ENCODE measurements around the gene PLAC1.

The PLAC1 gene, protein sequence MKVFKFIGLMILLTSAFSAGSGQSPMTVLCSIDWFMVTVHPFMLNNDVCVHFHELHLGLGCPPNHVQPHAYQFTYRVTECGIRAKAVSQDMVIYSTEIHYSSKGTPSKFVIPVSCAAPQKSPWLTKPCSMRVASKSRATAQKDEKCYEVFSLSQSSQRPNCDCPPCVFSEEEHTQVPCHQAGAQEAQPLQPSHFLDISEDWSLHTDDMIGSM

DNA sequence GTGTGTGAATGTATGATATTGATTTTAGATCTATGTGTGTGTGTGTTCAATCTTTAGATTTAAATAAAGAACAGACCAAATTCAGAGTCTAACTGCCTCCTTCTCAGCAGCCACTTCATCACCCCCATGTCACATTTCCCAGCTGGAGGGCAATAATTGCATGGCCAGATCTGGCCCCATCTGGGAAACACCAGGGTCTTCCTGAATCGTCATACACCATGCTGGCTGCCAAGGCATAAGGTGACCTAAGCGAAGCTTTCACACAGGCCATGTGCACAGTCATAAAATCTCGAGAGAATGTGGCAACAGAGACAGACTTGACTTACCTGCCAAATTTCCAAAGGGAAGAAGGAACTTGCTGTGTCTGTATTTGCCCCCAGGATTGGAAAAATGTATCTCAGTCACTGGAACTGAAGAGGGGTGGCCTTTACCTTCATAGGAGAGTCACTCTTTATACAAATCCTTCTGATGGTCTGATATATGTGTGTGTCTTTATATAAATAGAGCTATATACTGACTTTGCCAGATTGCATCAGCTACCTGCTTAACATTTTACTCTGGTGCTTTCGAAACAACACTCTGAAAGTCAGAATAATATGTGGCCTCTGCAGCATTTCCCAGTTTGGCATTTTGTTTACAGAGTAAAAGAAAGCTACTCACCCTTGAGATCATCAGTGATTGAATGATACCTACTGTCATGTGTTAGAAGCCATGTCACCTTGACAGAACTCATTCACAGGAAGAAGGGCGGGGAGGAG lies at the start of gene PLAC1:
PLAC1 (minus strand) TSS at position 470 of the 758 bp plus-strand sequence. CDS start 91,789 bp downstream, outside the sequence.
- no peak for DNase-seq

DNA sequence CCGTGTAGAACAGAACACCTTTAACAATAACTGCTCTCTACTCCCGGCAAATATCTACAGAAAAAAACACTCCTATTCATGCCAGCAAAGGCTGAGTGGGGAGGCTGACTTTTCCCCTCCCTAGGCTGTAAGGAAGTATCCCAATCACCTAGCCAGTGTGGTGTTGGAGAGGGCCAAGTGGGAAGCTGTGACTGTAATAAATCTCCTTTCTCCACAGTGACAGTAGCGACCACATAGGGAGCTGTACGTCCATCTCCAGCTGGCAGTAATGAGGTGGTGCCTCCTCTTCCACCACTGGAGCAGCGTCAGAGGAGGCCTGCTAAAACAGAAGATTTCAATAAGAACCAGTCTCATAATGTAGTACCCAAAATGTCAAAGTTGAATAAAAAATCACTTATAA lies 47.9 kb upstream of the PLAC1 start:
- DNase-seq: no peak

DNA sequence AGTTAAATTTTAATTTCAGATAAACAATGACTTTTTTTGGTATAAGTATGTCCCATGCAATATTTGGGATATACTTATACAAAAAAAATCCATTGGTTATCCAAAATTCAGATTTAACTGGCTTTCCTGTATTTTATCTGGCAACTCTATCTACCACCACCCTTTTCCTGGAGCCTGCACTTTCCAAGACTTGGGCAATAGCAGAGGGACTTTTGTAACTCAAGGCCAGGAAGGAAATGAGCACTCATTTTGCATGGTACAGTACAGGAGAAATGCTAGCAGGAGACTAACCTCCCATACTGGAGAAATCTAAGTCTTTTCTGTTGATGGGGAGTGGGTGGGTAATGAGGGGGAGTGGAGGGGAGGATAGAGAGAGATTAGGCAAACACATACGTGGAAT lies 37.7 kb upstream of the PLAC1 start:
- DNase-seq: no peak

DNA sequence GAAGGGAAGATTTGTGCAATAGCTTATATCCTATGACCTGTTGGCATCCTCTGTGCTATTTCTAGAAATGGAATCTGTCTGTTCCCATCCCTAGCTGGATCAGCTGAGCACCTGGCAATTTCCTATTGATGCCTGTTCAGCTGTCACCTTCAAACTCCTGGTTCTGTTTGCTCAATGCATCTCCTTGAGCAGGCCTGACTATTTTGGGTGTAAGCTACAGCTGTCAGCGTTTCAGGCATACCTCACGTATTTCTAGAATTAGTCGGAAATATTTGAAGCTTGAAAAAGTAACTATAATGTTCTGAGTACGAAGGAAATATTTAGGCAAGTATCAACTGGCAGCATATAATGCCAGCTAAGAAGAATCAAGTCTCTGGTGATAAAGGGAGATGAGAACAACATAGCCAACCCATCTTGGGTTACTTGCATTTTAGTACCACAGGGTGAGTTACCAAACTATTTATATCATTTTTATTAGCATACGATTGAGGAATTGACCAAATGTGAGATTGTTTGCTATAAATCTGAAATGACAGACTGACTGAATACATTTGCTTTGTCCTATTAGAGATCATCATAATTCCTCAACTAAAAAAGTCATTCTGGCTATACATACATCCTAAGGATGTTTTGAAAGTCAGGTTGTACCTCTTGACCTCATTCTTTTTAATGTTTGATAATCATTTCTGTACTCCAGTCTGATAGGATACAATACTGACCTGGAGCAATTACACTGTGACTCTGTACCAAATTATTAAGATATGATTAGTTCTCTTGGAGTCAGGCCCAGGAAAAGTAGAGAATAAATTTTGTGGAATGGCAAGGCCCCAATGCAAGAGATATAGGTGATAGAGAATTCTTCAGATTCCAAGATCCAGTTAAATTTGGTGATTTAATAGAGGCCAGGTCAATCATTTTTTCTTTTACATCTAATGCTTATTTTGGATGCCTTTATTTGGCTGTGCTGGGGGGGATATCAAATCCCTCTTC lies 36.4 kb upstream of the PLAC1 start:
- no peak for DNase-seq

DNA sequence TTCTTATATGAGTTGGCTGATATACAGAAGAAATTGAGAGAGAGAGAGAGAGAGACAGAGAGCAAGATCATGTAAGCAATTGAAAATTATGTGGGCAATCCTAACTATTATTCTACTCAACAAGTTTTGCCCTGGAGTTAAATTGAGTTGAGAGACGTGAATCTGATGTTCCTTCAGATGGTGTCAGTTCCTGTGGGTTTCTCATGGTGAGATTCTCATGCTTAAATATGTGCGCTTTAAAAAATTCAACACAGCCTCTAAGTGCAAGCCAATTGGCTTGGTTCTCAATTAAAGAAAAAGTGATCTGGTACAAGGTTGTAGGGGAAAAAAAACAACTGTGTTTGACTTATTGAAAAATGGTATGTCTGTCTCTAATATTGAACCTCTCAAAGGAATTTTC lies 35.4 kb upstream of the PLAC1 start:
- DNase-seq: no peak

DNA sequence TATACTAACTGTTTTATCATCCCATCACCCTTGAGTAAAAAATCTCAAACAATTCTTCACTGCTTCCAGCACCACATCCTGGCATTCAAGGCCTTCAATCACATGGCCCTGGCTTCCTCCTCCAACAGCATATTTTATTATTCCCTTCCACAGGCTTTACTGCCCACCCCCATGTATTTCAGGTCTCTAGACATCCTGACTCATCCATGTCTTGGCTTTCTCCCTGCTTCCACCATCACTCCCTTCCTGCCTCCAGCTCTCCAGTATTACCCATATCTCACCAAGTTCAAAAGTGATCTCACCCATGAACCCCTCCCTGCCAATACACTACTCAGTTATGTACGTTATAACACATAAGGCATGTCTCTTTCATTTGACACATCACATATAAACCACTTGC lies 34.7 kb upstream of the PLAC1 start:
- no peak for DNase-seq

DNA sequence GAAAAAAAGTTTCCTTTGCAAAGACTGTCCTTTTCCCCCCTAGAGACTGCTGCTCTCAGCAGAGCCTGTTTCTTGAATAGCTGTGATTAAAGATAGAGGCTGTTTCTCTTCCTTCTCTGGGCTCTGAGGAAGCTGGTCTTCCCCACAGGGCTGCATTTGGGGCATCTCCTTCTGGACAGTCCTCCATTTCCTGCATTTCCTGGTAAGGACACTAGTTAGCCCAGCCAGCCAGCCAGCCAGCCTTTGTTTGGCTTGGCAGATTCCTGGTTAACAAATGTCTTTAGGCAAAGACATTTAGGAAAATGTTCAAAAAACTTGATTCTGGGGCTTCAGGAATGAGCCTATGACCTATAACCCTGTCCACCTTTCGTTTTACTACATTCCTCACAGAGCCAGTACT lies 34.0 kb upstream of the PLAC1 start:
- no peak for DNase-seq

DNA sequence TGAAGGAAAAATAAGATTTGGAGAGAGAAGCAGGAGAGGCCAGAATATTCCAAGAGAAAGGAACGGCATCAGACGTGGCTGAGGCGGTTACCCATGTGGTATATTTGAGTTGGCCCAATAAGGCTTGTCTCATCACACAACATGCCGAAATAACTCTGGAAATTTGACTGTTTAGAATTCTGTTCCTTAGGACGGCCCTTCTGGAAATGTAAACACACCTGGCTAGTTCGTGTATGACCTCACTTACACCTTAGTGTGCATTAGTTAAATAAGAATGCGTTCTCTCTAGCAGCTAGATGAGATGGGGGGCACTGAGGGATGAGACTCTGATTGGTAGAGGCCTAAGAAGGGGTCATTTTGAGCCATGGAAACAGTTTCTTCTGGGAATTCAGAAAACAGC lies 33.2 kb upstream of the PLAC1 start:
- DNase-seq: no peak

DNA sequence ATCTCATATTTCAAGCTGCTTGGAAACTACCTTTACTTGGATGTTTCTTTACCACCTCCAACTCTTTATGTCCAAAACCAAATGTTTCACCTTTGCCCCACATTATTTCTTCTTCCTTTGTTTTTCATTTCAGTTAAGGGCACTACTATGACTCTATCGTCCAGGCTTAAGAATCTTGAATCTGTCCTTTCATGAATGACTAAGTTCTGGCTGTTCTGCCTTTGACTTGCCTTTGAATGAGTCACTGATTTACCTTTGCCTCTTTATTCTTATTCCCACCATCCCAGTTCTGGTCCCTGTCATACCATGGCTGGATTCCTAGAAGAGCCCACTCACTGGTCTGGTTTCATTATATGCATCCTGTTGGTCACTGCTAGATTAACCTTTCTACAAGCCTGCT lies 30.6 kb upstream of the PLAC1 start:
- DNase-seq: no peak

DNA sequence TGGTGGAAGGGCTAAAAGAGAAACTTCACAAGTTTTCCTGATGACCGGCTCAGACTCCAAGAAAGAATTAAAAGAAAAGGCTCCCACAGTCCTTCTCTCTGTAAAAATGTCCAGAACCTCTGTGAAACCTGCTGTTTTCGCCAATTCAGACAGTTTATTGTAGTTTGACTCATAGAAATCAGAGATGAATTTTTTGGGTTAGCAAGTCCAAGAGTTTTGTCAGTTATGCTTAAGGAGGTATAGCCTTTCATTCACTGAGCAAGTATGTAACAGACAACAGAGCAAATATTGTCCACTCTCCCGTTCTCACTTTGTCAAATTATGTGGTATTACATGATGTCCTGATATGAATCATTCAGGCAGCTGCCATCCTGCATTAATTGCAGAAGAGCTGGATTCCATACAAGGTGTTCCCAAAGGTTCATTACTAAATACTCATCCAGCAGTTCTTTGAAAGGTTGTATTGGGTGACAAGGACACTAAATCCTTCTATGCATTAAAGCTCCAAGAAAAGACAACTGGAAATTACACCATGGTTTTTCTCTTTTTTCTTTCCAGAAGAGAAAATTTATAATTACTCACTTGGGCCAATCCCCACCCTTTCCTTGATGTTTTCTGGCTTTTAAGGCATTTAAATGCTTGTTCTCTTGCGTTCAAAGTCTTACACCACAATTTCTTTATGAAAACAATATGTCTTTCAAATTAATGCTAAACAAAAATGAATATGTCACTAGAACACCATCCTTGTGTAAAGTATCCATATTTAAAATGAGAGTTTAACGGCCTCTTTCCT lies 30.0 kb upstream of the PLAC1 start:
- DNase-seq: no peak

DNA sequence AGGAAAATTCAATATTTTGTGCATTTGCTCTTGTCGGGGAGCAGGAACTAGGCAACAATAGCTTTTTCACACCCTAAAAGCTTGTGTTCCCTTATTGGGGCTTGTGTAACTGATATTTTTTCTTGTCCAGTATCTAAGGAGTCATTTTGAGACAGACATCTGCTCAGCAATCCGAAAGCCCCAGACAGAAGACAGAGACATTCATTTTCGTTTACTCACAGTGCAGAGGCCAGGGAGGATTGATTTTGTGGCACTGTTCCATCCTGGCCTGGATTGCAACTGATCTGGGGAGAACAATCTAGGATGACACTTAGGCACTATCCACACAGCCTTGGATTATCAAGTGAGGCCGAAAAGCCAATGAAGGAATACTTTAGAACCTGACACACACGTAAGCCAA lies 27.4 kb upstream of the PLAC1 start:
- no peak for DNase-seq

DNA sequence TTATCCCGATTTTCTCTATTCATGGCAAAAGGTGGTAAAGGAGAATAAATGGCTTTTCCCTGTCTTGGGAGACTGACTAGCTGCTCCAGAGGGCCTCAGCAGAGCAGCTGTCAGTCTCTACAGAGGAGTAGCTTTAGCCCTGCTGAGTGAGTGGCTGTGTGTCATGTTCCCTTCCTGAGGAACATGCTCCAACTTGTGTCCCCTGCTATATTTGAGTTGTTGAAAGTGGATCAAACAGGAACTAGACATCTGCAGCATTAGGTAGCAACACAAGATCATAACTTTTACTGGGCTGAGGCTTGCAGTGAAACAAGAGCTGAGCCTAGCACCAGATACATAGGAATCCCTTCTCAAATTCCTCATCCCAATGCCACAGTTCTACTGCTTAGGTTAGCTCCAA lies 26.7 kb upstream of the PLAC1 start:
- no peak for DNase-seq

DNA sequence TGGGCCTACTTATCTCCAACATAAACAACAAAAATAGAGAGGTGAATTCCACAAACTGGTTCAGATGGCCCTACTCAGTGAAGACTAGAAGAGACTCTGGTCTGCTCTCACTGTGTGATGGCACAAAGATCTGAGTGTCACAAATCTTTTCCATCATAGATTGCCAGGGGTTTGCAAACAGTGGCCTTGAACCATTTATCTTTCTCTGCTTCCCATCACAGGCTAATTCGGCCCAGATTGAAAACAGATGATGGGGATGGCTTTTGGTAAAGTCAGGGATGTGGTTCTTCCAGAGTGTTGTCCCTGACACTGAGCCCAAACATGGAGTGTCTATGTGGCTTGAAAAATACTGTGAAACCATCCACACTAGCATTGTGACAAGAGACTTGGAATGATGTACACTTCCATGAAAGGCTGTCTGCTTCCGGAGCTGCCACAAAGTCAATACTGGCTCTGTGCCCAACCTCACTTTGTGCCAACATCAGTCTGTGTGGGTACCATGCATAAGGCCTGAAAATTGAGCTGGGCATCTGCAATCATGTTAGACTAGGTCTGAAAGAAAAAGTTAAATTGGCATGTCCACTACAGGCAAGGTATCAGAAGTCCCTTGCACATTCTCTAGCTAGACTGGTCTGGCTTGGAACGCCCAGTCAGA lies 25.2 kb upstream of the PLAC1 start:
- peak; percentile 58 for DNase-seq

DNA sequence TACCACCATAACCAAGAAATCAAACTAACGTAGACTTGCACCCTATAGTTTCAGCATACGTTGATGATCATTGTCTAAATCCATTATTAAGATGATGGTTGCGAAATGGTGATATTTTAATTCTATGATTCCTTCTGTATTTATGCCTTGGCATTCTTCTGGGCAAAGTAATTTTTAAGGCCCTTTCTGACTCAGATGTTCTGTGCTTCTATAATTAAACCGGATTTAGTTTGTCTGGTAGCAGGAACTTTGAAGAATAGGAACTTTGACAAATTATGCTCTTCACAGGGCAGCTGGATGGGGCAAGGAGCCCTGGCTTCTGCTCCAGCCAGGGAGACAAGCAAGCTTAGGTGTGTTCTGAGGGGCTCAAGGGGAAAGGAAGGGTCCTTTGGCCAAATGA lies 23.8 kb upstream of the PLAC1 start:
- no peak for DNase-seq

DNA sequence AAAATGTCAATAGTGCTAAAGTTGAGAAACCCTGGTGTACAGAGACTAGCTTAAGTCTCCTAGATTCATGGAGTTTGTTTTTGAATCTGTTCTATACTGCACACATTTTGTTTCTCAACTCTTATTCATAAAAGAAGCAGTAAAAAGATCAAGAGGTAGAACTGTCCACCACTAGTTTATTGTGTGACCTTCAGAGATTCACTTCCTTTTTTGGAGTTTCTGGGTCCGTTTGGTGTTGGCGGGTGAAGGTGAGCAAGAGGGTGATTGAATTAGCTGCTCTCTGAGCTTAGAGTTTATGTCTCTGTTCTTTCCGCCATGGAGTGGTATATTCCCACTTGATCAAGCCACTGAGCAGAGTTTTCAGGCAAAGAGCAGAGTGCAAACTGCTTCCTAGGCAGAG lies 21.4 kb upstream of the PLAC1 start:
- no peak for DNase-seq

DNA sequence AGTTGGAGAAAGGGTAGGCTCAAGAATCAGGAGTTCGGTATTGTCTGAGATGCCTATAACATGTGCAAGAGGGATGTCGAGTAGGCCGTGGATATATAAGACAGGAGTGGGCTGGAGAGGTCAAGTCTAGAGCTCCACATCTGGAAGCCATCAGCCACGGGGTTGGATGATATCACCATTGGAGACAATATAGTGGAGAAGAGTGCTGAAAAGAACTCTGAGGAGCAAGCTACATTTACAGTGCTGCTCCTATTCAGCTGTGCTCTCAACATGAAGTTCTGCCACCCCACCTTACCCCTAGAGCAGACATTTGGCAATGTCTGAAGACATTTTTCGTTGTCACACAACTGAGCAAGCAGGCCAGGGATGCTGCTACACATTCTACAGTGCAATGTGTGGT lies 20.9 kb upstream of the PLAC1 start:
- no peak for DNase-seq

DNA sequence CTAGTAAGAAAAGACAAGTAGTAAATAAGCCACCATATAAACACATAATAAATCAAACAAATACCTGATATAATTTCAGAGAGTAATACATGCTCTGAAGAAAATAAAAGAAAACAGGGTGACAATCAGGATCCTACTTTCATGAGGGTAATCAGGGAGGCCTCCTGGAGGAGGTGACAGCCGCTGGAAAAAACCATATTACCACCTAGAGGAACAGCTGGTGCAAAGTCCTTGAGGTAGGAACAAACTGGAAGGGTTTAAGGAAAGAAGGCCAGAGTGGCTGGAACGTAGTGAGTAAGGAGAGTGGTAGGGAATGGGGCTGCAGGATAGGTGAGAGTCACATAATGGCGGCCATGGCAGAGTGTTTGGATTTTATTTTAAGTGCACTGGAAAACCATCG lies 19.1 kb upstream of the PLAC1 start:
- DNase-seq: no peak

DNA sequence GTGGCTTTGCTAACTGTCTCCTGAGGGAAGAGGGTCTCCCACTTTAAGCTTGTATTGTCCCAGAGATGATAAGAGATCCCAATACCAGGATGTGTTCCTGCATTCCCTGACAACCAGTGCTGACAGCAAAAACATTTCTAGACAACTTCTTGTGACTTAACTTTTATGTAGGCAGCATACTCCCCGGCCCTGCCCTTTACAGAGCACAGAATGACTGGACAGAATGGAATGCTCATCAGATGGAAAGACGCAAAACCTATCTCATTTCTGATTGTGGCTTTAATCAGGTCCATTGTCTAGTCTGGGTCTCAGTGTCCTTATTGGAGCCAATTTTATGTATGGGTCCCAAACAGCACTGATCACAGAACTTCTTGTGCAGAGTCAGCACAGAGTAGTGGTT lies 18.2 kb upstream of the PLAC1 start:
- no peak for DNase-seq

DNA sequence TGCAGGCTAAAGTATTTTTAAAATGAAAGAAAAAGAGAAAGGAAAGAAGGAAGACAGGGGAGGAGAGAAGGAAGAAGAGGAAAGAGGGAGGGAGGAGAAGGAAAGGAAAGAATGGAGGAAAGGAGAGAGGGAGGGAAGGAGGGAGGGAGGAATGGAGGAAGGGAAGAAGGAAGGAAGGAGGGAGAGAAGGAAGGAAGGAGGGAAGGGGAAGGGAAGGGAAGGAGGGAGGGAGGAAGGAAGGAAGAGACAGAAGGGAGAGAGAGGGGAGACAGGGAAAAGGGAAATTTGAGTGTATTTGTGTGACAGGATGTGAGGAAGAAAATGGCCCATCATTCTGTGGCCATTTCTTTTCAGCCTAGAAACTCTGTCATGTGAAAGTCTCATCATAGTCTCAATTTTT lies 14.9 kb upstream of the PLAC1 start:
- no peak for DNase-seq

DNA sequence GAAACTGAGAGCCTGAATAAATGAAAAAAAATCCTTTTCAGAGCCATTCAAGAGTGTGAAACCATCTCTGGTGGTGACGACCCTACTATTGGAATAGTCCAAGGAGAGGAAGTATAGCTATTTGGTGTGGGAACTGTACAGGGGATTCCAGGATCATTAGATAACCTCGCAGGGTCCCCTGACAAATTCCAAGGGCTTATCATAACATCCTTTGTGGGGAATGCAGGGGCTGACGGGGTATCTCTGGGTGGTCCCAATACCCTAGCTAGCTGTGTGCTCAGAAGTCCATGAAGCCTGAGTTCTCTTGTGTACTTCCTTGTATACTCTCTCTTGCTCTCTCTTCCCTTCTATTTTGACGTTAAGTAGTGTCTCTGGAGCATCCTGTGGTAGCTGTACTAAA lies 13.8 kb upstream of the PLAC1 start:
- DNase-seq: no peak

DNA sequence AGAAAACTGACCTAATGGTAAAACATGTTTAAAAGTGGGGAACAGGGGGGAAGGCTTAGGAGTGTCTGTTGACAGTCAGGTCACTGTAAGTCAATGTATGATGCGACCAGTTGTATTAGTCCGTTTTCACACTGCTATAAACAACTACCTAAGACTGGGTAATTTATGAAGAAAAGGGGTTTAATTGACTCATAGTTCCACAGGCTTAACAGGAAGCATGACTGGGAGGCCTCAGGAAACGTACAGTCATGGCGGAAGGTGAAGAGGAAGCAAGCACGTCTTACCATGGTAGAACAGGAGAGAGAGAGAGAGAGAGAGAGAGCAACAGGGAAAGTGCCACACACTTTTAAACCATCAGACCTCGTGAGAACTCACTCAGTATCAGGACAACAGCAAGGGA lies 13.0 kb upstream of the PLAC1 start:
- no peak for DNase-seq
